Measurements from ENCODE around the gene ELAVL4.
"Not testable (repeated sequence)": the region's sequence is repeated elsewhere in the genome, so short reads cannot be mapped to it uniquely, and the experiment has no call there.

Gene ELAVL4

DNA sequence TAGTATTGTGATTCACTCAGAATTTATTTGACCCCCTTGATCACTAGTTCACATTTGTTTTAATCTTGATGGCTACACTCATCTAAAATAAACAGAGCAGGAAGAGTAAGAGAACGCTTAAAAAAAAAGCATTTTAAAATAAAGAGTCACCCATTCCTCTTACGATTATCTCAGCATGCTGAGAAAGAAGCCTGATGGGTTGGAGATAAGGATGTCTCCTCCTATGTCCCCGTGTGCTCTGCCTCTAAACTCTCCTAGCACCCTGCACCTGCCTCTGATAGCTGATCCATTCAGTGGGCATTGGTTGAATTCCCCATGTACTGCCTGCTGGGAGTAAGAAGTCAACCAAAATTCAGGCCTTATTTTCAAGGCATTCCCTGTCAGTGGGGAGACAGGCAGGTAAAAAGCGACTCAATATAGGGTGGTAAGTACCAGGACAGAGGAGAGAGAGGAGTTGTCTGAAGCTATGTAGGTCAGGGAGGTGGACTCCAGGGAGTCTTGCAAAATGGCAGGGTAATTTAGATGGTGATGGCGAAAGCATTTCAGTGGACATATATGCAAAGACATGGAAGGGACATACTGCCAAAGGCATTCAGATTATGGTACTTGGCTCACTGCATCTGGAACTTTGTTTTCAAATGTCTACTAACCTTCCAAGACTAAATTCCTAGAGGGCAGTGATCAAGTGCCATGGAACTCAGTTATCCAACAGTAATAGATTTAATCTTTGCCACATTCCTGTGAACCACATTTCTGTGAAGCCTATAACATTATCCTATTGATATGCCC, 18.4 kb downstream of the ELAVL4 start:
- DNase-seq: no peak

DNA sequence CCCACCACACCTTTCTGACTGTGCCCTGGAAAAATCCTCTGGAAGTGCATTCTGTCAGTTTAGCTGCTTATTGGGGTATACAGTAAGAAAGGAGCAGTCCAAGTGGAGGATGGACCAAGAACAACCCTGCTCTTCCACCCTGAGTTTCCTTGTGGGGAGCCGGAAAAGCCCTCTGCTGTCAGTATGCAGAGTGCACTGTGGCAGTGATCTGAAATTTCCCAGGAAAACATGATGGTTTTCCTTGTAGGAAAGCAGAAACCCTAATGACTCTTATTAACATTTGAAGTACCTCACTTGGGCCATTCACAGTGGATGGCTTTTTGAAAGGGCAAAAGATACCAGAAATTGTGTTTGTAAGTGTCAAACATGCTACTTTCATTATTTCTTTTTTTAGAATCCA, 20.5 kb downstream of the ELAVL4 start:
- DNase-seq: no peak

DNA sequence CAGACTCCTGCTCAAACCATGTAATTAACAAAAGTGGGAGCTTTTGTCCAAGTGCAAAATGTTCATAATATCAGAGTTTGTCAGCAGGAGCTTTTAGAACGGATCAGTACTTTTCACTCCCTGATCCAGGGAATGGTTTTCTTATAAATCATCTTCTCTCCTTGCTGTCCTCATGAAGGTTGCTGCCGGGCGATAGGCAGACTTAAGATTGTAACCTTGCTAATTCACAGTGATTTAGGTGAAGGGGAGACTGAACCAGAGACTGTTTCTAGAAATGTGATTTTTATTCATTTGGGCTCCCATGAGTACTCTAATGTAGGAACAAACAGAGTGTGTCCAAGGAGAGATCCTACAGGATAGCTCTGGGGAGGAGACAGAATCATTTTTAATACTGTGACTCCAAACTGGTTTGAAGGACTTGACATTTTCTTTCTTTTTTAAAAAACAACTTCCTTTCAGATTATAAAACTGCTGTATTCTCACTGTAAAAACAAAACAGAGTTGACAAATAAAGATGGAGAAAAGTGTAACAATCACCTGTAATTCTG, 23.7 kb downstream of the ELAVL4 start:
- no peak for DNase-seq

DNA sequence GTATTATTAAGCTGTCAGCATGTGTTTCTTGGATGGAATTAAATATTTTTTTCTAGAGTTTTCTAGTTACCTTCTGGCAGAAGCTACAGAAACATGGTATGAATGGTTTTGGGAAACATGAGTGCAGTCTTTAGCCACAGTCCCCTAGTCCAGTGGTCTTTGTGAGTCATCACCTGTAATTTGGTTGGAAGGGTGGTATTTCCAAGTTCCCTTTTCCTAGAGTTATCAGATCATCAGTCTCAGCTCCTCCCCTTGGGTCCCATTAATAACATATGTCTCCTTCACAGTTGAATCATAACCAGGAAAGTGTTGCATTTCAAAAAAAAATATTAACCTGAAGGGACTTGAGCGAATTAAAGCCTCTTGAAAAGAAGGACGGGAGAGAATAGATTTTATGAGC, 27.0 kb downstream of the ELAVL4 start:
- no peak for DNase-seq

DNA sequence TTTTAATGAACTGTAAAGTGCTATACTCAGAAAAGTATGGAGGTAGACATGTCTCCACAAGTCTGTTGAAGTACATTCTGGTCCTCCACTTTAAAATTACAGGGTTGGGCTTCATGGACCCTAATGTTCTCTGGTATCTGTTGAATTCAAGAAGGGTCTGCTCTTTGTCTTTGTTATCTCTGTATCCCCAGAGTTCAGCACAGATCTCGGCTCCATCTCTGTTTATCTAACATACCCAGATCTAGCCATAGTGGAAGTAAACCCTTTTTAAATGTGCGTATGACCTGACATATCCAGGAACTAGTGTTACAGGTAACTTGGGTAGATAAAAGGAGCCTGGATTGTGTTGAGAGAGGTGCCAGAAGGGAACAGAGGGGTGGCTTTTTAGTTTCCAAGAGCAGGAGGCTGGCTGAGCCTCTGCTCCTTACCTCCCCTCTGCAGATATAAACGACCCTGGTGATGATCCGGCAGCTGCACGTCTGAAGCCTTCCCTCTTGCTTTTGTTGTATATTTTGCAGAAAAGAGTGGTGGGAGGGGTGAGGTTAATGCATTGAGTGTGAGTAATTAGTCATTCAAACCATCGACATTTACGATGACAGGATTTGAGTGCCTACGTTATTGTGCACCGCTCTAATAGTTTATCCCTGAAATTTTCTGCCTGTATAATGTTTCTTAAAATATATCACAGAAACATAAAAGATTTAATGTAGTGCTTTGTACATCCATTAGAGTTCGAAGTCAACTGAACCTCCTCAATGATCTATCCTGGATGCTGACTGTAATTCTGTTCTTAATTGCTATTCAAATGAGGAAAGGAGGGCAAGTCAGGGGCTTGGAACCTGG, 30.8 kb downstream of the ELAVL4 start:
- DNase-seq: no peak

DNA sequence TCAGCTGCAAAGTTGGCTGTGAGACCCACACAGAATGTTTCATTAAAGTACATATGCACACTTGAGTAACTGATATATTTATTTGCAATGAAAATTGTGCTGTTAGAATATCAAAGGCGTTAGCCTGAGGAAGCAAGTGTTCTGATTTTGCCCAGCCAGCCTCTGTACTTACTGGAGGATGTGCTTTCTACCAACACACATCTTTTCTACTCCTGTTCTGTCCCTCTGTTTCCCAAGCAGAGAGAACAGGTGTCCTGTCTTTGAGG, 31.4 kb downstream of the ELAVL4 start:
- no peak for DNase-seq

DNA sequence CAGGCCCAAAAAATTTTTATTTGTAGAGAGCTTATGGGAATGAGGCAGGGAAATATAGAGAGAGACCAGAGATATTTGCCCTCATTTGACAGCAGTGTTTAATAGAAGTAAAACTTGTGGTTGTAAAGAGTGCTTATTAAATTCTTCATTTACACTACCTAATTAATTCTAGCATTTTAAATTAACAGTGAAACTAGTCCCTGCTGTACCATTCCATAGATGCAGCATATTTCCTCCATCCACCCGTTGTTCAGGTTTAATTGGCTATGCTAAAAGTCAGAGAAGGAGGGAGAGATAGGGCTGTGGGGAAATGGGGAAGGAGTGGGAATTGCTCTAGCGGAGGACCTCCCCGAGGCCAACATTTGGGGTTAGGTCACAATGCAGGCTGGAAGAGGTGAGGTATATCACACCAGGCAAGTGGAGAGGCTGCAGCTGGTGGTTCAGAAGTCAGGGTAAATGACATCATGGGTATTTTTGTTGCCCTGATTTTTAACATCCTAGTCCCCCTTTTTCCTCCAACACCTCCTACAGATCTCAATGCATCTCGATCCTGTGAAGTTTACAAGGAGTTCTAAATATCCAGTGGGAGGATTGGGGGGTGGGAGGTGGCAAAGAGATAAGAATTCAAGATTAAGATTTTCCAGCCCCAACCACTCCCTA, 38.6 kb downstream of the ELAVL4 start:
- DNase-seq: no peak

DNA sequence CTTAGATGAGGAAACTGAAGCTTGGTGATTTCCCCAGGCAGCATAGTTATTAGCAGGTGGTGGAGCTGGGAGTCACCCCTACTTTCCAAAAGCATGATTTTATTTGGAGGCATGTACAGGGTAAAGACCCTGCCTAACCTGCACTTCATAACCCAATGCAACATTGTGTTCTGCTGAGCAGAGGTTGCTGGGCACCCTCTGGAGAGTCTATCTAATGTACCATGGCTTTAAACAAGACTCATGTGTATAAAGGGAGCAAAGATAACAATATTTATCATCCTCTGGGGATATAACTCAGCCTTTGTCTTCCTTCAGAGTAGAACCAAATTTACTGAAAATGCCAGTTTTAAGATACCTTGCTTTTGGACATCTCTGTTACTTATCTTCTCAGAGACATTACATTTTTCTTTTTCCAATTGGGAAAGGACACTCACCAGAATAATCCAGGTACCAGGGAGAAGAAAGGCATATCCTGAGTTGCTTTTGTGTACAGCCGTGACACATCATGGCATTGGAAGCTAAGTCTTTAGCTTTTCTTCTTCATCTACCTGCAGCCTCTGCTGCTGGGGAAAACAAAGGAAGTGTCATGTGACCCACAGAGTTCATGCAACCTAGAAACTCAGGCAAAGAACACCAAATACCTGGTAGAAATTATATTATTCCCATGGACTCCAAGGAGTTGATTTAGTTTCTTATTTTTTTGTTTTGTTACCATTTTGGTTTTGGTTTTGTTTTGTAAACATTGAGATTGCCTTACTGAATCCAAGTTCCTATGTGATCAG, 39.6 kb downstream of the ELAVL4 start:
- DNase-seq: no peak

DNA sequence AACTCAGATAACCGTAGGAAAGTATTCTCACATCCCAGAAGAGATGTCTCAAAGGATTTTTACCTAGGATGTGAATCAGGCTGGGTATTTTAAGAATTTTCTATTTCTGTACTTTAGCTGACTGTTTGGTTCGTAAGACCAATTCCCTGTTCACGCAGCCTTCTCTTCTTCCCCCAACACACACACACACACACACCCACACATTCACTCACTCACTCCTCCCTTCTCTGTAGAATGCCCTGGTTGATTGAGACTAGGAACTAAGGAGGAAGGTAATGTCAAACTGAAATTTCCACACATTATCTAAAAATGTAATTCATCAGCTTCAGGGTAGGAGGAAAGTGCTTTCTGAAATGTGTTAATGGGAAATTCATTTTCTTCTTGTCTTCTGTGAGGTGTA, 43.5 kb downstream of the ELAVL4 start:
- no peak for DNase-seq

DNA sequence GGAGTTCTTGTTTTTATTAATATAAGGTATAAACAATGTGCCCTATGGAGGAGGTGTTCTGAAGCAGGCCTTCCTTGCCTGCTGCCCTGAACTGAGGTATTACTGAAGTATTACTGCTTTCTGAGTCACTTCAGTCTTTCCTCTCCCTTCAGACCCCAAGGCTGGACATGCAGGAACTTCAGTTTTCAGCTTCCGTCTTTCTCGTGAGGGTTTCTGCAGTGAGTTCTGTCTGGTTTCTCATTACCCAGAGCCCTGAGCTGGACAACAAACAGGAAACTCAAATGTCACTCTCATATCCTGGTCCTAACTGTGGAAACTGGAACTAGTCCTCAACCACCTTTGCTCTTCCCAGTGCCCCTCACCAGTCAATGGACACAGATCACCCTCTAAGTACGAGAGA, 46.8 kb downstream of the ELAVL4 start:
- DNase-seq: no peak

DNA sequence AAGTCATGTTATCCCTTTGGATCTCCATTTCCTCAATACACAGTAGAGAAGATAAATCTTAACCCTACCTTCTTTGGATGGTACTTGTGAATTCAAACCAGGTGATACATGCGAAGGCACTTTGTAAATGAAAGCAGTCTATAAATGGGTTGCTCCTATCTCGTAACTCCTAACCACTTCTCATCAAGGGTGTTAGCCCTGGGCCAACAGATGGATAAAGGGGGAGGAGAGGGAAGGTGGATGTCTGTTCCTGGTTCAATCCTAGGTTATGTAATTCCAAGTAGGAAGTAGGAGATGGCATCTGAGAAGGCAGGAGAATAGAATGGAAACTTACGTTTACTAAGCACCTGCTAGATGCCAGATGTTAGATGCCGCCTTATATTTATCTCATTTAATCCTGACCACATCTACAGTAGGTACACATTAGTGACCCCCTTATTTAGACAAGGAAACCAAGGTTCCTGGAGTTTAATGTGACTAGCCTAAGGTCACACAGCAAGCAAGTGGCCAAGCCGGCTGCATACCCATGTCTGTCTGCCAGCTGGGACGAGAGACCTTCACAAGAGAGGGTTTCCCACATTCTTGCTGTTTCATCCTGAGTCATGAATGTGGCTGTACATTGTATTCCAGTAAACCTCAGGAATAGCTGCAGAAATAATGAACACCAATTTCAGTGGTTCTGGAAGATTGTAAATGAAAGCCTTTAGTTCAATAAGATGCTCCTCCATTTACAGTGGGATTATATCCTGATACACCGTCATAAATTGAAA, 47.7 kb downstream of the ELAVL4 start:
- DNase-seq: no peak

DNA sequence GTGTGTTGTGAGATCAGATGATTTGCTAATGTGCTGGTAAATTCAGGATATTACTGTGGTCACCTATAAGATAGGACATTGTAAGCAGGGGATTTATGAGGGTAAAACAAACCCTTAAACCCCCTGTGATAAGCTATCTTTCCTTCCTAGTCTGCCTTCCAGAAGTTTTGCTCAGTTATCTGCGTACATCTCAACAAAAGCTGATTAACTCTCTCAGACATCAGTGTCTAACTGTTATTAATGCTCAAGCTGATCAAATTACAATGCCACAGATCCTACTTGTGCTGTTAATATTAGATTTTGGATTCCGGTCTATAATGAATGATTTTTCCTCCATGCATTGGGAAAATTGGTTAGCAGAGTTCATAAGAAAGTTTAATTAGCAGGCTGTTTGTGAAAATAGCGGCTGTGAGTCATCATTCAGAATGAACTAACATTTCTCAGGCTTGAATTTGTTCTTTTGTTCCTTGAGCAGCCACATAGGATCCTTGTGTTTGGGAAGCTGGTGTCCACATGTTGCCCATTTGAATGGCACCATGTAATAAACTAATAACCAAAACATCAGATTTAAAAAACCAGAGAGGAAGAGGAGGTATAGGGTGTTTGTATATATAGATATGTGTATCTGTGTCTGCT, 48.7 kb downstream of the ELAVL4 start:
- no peak for DNase-seq

DNA sequence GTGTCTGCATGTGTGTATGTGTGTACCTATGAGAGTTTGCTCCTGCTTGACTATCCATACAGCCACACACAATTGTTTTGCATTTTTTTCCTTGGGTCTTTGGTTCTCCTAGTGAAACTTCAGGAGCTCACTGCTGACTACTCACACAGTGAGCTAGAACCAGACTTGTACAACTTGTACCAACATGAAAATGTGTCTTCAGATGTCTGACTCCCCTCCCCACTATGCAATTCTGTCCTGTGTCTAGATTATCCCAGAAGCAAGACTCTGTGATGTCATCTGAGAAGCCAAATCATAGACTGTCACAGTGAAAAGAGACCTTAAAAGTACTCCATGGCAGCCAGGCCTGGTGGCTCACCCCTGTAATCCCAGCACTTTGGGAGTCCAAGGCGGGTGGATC, 49.7 kb downstream of the ELAVL4 start:
- DNase-seq: no peak

DNA sequence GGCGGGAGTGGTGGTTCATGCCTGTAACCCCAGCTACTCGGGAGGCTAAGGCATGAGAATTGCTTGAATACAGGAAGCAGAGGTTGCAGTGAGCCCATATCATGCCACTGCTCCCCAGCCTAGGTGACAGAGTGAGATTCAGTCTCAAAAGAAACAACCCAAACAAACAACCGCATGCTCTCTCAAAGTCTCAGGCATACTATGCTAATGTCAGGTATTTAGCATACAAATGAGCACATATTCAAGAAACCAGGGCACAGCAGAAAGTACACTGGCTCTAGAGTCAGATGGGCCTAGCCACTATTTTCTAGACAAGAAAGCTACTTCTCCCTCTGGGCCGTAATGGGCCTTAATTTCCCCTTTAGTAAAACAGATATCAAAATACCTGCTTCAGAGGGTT, 55.0 kb downstream of the ELAVL4 start:
- DNase-seq: no peak

DNA sequence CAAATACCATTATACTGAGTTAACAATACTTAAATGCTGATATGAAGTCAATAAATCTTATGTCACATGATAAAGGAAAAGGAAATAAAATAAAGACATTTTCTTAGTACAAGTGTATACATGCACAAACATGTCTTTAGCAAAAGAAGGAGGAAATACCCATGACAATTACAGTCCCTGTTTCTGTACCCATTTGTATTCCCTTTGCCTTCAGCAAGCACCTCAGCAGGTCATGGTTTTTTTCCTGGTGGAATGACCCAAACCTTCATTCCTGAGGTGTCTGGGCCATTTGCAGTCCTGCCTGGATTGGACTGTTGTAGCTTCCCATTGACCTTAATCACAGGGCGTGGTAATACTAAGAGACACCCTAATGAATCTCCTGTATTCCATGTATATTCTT, 57.6 kb downstream of the ELAVL4 start:
- not testable (repeated sequence) for DNase-seq

DNA sequence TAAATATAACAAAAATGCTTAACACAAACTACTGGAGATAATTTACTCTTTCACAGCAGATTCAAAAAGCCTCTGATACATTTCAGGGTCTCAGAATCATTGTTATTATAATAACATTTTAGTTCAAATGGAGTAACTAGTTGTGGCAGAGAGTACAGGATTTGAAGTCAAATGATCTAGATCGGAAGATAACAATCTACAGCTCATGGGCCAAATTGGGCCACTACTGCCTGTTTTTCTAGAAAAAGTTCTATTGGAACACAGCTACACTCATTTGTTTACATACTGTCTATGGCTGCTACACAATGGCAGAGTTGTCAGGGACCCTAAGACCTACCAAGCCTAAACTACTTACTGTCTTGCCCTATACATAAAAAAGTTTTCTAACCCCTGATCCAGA, 63.6 kb downstream of the ELAVL4 start:
- no peak for DNase-seq

DNA sequence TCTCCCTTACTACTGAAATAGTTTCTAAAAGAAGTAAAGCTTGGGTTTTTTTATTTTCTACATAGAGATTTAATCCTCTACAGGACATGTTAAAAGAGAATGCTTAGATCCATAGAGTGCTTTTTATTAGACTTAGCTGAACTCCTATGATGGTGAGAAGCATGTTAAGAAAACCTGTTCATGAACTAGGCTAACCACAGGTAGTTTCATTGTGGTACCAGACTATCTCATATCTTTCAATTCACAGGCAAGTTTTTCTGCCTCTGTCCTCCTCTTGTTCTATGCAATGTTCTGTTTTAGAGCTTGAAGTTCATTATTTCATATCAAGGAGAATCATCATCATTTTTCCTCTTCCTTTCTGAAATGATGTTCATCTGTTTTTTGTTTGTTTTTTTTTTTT, 65.4 kb downstream of the ELAVL4 start:
- DNase-seq: no peak

DNA sequence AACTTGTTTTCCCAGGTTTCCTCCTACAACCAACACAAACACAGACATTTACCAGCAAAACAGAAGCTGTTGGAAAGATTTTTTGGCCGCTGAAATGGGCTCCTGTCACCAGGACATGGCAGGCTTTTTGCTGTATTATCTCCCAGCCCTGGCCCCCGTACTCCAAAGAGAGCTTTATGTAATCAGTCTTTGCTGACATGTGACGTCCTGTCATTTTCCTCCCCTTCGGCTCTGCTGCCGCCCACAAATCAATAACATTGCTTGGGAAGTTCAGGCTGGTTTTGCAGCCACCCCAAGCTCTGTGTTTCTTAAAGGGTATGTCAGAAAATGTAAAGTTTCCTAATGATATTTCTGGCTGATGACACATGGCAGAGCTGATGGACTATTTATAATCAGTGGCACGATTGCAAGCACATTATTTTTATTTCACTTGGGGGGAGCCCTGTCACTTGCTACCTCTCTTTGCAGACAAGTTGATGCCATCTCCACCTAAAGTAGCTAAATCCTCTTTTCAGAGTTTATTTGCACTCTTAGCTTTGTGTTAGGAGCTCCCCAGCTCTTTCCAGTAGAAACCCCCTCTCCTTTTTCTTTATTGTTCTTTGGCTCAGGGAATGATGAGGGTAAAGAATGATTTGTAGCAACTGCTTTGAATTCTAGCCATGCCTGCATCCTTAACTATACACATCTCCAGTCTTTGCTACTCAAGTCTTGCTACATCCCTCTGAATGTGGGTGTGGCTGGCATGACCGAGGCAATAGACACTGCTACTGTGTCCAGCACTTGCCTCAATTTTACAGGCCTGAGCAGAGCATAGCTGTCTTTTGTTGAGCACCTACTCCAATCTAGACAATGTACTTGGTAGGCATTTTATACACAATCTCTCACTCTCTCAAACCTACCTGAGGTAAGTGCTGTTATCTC, 67.3 kb downstream of the ELAVL4 start:
- DNase-seq: no peak

DNA sequence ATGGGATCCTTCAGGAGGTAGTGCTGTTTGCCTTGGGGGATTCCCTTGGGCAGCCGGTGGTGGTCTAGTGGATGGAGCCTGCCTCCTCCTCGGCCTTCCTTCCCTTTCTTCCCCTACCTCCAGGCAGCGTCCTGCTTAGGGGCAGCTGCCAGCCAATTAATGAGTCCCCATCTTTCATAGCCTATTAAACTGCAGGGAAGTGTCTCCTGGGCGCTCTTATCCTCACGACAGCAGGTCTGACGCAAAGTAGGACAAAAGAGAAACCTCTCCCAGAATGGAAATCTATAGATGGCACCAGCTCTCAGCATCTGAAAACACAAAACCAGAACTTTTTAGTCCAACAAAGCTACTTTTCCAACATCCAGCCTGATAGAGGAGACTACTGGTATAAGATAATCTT, 69.3 kb downstream of the ELAVL4 start:
- no peak for DNase-seq

DNA sequence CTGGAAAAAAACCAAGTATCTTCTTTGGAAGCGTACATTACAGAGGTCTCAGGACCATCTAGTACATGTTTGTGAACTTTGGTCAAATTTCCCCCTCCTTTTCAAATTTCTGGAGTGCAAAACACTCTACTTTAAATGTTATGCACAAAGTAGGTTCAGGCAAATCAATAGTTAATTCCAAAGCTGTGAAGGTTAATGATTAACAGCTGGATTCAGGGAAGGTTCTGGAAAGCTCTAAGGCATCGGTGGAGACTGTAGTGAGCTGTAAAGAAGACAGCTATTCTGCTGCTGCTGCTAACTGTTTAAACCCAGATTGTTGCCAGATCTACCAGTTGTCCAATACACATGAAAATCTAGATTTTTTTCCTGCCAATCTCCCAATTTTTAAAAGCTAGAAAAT, 70.9 kb downstream of the ELAVL4 start:
- no peak for DNase-seq

DNA sequence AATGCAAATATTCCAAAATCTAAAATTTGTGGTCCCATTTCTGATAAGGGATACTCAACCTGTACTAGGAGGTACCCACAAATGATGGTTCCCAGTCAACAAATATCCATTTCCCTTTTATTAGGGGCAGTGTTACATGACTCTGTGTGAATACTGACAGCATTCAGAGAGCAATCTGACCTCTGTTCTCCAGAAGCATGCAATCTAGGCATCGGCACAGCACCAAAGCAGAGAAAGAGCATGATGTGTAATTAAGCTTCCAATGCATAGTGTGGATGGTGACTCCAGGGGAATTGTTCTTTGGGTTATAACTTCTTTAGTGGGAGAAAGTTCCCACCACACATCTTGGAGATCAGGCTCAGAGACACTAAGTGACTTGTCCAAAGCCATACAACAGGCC, 71.6 kb downstream of the ELAVL4 start:
- DNase-seq: no peak
